Omental fat pad (tissue), 4 donors: ENCODE results near the gene NAV2. TPM values are rescaled to one million over a fixed set of nuclear protein-coding genes. Genes with fewer than 3 reads are reported as not detected.
A peak's percentile ranks its signal among the peaks of the same experiment; 100 is the strongest.

Experiments used
- ATAC-seq: fragments of 150-250 bp; one replicate; pipeline ENCODE4 v1.9.1; 2016; ENCODE audit warnings: mild to moderate bottlenecking, moderate library complexity; ENCODE audit not compliant: low FRiP score
- DNase-seq: peaks from one replicate; pipeline ENCODE4 v3.0.0-alpha.2; 2019; ENCODE audit warnings: low spot score
- CTCF ChIP-seq, 3 donors: fragments of 450-650 bp; IDR thresholded peaks; one replicate each; pipeline ENCODE4 v1.5.1; 2016 to 2017; ENCODE audit warnings: antibody characterized with exemption in 3 of 3, mild to moderate bottlenecking in 3 of 3, moderate library complexity in 2 of 3
- total RNA-seq, 4 donors: library from RNA; depleted of rRNA; stranded (reverse); fragments of >200 nt; gene quantifications; one replicate each; pipeline ENCODE4 v1.1.0, GENCODE V29; 2016

Gene NAV2
- total RNA-seq, 4 donors from 2014 or later = 6.3 to 41.6 (median 13.0) TPM

- ATAC-seq = no peak
- no peak for TF ChIP-seq CTCF (IDR thresholded peaks at IDR 0.05)
- no peak for DNase-seq
Measured at GRCh38 chr11:19845626-19846025, 133.0 kb downstream of the NAV2 start.

GRCh38 chr11:19846654-19847305 is 134.1 kb downstream of the NAV2 start:
- no peak for TF ChIP-seq CTCF (IDR thresholded peaks at IDR 0.05)
- no peak for DNase-seq
- ATAC-seq = peak; percentile 66

GRCh38 chr11:19848219-19848618 is 135.6 kb downstream of the NAV2 start:
- DNase-seq (no peak), ATAC-seq (no peak)
- no peak for TF ChIP-seq CTCF (IDR thresholded peaks at IDR 0.05)

GRCh38 chr11:19849107-19849789 is 136.6 kb downstream of the NAV2 start:
- DNase-seq (no peak), ATAC-seq (no peak)
- TF ChIP-seq CTCF (IDR thresholded peaks at IDR 0.05) = no peak

GRCh38 chr11:19849947-19850593 is 137.4 kb downstream of the NAV2 start:
- ATAC-seq = no peak
- TF ChIP-seq CTCF (IDR thresholded peaks at IDR 0.05) = no peak

GRCh38 chr11:19852288-19852687 is 139.7 kb downstream of the NAV2 start:
- ATAC-seq (no peak), DNase-seq (no peak)
- no peak for TF ChIP-seq CTCF (IDR thresholded peaks at IDR 0.05)

More at GRCh38 chr11:19849947-19850593, 137.4 kb downstream of the NAV2 start:
- no peak for DNase-seq
